ENCODE results near the gene PHF2.

The PHF2 gene

DNA sequence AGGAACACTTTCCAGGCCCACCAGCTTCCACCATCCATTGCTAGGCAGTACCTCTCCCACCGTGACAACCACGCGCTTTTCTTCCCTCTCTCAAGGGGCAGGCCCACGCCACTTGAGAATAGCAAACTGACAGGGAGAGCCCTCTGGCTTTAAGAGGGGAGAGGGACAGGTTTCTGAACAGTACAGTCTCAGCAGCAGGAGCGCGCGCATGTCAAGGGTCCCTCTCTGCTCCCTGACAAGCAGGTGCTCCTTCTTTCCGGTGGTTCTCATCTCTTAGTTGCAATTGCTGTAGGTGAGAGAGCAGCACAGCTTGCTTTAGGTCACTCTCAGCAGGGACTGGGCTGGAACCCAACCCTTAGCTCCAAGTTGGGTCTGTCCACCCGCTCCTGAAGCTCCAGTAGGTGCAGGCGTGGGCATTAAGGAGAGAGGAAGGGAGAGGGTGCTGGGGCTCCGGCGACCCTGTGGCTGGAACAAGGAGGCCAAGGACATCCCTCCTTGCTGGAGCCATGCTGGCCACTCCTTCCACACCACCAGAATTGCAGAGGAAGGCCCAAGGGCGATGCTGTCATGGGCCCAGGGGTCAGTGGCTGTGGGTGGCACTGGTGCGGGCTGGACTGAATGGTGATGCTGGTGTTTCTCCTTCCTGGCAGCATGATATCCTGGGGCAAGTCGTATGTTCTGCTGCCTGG is 9.0 kb upstream of the PHF2 start:
- TF ChIP-seq, protein P1, sequence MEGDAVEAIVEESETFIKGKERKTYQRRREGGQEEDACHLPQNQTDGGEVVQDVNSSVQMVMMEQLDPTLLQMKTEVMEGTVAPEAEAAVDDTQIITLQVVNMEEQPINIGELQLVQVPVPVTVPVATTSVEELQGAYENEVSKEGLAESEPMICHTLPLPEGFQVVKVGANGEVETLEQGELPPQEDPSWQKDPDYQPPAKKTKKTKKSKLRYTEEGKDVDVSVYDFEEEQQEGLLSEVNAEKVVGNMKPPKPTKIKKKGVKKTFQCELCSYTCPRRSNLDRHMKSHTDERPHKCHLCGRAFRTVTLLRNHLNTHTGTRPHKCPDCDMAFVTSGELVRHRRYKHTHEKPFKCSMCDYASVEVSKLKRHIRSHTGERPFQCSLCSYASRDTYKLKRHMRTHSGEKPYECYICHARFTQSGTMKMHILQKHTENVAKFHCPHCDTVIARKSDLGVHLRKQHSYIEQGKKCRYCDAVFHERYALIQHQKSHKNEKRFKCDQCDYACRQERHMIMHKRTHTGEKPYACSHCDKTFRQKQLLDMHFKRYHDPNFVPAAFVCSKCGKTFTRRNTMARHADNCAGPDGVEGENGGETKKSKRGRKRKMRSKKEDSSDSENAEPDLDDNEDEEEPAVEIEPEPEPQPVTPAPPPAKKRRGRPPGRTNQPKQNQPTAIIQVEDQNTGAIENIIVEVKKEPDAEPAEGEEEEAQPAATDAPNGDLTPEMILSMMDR (IDR thresholded peaks at IDR 0.05; ENCODE audit: insufficient read depth, low read depth, low read length, missing control alignments): no peak
- DNase-seq (ENCODE audit: low read depth): no peak
- peak overlapping the region; percentile 73 for H3K4me3 ChIP-seq (ENCODE audit: low read length)

DNA sequence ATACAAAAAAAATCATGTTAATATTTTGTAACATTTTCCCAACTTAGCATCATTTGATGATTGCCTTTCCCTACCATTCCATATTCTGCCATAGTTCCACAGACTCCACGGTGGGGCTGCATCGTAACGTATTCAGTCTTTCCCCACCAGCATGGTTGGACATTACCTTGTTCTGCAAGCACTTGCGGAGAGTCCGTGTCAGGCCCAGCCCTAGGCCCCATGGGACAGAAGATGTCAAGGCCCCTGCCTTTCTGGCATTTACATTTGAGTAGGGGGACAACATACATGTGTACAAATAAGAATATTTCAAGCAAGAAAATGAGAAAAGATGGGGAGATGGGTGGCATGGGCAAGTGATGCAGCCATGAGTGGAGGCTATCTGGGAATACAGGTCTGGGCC is 8.2 kb upstream of the PHF2 start:
- DNase-seq (ENCODE audit: low read depth): no peak
- TF ChIP-seq, protein P1 (IDR thresholded peaks at IDR 0.05; ENCODE audit: insufficient read depth, low read depth, low read length, missing control alignments): no peak
- no peak overlapping the region for H3K4me3 ChIP-seq (ENCODE audit: low read length)

GRCh38 chr9:93569621-93570174 is 6.7 kb upstream of the PHF2 start:
- DNase-seq (ENCODE audit: low read depth): no peak

DNA sequence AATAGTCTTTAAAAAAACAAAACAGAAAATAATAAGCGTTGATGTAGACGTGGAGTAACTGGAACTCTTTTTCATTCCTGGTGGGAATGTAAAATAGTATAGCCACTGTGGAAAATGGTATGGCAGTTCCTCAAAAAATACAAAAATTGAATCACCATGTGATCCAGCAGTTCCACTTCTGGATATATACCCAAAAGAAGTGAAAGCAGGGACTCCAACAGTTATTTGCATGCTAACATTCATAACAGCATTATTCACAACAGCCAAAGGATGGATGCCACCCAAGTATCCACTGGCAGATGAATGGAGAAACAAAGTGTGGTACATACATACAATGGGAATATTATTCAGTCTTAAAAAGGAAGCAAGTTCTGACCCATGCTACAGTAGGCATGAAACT is 4.2 kb upstream of the PHF2 start:
- TF ChIP-seq, protein P1 (IDR thresholded peaks at IDR 0.05; ENCODE audit: insufficient read depth, low read depth, low read length, missing control alignments): no peak
- no peak for DNase-seq (ENCODE audit: low read depth)
- H3K4me3 ChIP-seq (ENCODE audit: low read length): no peak overlapping the region

More at GRCh38 chr9:93569621-93570174, 6.7 kb upstream of the PHF2 start:
- TF ChIP-seq, protein P1 (IDR thresholded peaks at IDR 0.05; ENCODE audit: insufficient read depth, low read depth, low read length, missing control alignments): no peak
- no peak overlapping the region for H3K4me3 ChIP-seq (ENCODE audit: low read length)

GRCh38 chr9:93572636-93573515 is 3.5 kb upstream of the PHF2 start:
- DNase-seq (ENCODE audit: low read depth): no peak
- no peak overlapping the region for H3K4me3 ChIP-seq (ENCODE audit: low read length)
- TF ChIP-seq, protein P1 (IDR thresholded peaks at IDR 0.05; ENCODE audit: insufficient read depth, low read depth, low read length, missing control alignments): no peak

- no peak overlapping the region for H3K4me3 ChIP-seq (ENCODE audit: low read length)
- TF ChIP-seq, protein P1 (IDR thresholded peaks at IDR 0.05; ENCODE audit: insufficient read depth, low read depth, low read length, missing control alignments): no peak
- DNase-seq (ENCODE audit: low read depth): no peak
Observed at GRCh38 chr9:93573516-93573828, 2.9 kb upstream of the PHF2 start.
